GM12801 (cell line): ENCODE data around the gene SEMA4A.

Experiments
- TF ChIP-seq, protein P1 (sequence below): IDR thresholded peaks from one replicate; pipeline ENCODE4 v1.5.1; 2011; ENCODE audit warnings: control low read depth; ENCODE audit not compliant: insufficient read length; ENCODE audit errors: extremely low read depth

SEMA4A gene

DNA sequence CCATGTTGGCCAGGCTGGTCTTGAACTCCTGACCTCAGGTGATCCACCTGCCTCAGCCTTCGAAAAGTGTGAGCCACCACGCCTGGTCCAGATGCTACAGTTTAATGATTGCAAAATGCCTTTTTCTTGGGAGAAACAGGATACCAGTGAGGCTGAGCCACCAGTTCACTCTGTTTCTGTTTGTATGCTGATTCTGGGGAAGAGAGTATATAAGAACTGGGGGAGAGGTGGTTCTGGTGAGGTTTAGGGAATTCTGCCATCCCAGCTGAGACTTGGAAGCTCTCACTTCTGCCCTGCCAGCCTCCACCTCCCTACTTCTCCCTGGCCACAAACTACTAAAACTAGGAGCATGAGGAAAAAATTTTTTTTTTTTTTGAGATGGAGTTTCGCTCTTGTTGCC is 51.3 kb downstream of the SEMA4A start:
- TF ChIP-seq, protein P1, sequence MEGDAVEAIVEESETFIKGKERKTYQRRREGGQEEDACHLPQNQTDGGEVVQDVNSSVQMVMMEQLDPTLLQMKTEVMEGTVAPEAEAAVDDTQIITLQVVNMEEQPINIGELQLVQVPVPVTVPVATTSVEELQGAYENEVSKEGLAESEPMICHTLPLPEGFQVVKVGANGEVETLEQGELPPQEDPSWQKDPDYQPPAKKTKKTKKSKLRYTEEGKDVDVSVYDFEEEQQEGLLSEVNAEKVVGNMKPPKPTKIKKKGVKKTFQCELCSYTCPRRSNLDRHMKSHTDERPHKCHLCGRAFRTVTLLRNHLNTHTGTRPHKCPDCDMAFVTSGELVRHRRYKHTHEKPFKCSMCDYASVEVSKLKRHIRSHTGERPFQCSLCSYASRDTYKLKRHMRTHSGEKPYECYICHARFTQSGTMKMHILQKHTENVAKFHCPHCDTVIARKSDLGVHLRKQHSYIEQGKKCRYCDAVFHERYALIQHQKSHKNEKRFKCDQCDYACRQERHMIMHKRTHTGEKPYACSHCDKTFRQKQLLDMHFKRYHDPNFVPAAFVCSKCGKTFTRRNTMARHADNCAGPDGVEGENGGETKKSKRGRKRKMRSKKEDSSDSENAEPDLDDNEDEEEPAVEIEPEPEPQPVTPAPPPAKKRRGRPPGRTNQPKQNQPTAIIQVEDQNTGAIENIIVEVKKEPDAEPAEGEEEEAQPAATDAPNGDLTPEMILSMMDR, result no peak

DNA sequence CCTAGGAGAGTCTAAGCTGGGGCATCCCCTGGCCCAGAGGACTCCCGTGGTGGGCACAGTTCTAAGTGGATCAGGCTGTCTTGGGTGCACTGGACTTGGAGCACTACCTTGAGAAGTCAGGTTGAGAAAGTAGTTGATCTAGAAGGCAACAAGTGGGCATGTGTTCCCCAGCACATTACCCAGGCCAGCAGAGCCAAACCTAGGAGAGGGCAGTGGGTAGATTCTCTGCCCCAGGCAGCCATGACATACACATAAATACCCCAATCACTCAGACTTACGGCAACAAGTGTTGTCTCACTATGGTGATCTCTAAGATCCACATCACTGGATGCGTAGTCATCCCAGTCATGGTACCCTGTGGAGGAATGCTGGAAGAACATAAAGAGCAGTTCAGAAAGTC is 57.9 kb downstream of the SEMA4A start:
- TF ChIP-seq, protein P1, result no peak

DNA sequence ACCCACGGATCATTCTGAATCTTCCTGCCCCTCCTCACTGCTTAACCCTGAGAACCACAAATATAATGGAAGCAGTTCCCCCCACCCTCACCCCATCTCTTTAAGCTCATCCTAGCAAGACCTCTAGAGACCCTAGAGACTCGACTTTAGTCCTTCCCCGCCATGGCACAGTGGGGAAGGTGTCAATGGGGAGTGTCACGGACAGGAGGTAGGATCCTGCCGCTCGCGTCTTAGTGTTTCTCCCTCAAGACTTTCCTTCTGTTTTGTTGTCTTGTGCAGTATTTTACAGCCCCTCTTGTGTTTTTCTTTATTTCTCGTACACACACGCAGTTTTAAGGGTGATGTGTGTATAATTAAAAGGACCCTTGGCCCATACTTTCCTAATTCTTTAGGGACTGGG is 58.7 kb downstream of the SEMA4A start:
- TF ChIP-seq, protein P1, result no peak

DNA sequence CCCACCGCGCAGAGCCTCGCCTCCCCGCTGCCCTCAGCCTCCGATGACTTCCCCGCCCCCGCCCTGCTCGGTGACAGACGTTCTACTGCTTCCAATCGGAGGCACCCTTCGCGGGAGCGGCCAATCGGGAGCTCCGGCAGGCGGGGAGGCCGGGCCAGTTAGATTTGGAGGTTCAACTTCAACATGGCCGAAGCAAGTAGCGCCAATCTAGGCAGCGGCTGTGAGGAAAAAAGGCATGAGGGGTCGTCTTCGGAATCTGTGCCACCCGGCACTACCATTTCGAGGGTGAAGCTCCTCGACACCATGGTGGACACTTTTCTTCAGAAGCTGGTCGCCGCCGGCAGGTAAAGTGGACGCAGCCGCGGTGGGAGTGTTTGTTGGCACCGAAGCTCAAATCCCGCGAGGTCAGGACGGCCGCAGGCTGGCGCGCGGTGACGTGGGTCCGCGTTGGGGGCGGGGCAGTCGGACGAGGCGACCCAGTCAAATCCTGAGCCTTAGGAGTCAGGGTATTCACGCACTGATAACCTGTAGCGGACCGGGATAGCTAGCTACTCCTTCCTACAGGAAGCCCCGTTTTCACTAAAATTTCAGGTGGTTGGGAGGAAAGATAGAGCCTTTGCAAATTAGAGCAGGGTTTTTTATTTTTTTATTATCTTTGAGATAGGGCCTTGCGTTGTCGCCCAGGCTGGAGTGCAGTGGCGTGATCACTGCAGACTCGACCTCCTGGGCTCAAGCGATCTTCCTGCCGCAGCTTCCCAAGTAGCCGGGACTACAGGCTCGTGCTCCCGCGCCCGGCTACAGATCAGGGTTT is 59.7 kb downstream of the SEMA4A start, which contains the start of gene PMF1:
PMF1 (plus strand) TSS at position 175 of the 811 bp plus-strand sequence; CDS start at position 184, 9 bp downstream.
- TF ChIP-seq, protein P1, result no peak

DNA sequence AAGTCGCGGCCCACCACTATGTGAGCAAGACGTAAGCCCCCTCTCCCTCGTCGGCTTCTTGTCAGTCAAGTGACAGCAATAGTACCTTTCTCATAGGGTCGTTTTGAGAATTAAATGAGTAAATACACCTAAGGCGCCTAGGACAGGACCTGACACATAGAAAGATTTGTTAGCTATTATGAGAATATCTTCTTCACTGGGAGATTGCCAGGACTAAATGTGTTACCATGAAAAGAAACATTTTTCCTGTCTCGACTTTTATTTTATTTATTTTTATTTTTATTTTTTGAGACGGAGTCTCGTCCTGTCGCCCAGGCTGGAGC is 60.2 kb downstream of the SEMA4A start:
- TF ChIP-seq, protein P1, result no peak

DNA sequence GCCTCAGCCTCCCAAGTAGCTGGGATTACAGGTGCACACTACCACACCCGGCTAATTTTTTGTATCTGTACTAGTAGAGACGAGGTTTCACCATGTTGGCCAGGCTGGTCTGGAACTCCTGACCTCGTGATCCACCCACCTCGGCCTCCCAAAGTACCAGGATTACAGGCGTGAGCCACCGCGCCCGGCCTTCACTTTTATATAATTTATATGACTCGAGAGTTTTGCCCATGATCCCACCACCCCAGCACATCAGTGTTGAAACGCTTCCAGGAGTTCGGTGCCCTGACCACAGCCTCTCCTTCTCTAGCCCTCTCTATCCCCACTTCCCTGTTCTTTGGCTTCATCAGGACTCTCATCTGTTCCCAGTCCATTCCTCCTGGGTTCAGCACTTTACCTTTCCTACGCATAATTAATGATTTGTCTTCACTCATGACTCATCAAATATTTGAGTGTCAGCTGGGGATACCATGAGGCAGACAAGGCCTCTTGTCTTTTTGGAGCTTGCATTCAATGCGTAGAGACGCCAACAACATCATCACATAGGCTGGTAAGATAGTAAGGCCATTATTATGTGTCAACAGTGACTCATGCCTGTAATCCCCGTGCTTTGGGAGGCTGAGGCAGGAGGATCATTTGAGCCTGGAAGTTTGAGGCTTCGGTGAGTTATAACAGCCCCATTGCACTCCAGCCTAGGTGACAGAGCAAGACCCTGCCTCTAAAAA is 60.8 kb downstream of the SEMA4A start:
- TF ChIP-seq, protein P1, result no peak

DNA sequence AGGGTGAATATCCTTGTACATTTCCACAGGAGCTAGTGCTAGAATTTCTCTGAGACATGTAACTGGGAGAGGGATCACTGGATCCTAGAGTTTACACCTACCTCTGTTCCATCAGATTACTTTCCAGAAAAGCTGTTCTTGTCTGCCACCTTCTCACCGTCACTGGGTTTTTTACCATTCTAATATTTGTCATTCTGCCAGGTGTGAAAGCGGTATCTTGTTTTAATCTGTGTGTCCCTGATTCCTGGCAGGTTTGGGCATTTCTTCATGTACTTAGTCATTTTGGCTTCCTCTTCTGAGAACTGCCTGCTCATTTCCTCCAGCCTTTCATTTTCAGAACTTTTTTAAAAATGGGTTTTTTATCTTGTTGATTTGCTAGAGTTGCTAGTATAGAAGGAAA is 64.5 kb downstream of the SEMA4A start:
- TF ChIP-seq, protein P1, result no peak
